Measurements from ENCODE around the gene WDFY4.

WDFY4 gene

DNA sequence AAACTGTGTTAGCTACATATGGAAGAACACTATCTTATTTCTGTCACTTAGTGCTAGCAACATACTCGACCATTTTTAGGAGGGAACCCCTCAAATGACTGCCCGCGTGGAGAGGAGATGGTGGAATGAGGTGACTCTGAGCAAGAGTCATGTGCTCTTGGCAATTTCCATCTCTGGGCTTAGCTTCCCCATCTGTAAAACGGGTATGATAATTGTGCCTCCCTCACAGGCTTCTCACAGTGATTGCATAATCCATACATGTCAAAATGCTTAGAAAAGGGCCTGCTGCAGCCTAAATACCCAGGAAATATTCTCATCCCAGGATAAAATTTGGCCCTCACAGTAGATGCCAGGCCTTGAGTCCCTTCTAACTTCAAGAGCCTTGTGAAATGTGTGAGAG lies 86.6 kb downstream of the WDFY4 start:
- DNase-seq (ENCODE audit: low read depth): no peak

DNA sequence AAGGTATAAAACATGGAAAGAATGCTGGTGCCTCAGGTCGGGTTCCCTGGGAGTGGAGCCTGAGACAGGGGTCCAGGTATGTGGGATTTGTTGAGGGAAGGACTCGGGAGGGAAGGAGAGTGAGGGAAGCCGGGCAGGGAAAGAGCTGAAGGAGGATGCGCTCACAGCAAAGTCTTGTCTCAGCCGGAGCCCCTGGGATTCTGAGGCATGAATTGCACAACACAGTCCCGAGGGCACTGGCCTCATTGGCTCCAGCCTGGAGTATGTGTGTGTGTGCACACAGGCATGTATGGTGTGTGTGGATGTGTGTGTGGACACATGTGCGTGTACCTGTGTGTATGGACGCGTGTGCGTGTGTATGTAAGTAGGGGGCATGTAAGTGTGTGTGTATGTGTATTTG lies 87.4 kb downstream of the WDFY4 start:
- no peak for DNase-seq (ENCODE audit: low read depth)

DNA sequence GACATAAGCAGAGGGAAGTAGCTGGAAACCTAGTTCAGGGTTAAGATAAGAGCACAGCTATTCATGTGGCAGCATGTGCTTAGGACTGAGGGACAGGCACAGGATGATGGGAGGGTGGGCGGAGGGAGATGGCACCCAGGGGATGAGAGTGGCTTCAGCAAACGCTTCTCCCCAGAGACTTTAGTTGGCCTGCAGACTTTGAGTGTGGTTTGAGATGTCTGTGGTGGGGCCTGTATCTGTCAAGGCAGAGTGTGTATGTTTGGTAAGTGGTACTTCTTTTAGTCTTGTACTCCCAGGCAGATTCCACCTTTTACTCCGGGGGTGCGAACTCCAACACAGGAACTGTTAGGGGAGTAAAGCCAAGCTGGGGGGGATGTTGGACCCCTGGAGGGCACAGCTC lies 88.9 kb downstream of the WDFY4 start:
- no peak for DNase-seq (ENCODE audit: low read depth)

DNA sequence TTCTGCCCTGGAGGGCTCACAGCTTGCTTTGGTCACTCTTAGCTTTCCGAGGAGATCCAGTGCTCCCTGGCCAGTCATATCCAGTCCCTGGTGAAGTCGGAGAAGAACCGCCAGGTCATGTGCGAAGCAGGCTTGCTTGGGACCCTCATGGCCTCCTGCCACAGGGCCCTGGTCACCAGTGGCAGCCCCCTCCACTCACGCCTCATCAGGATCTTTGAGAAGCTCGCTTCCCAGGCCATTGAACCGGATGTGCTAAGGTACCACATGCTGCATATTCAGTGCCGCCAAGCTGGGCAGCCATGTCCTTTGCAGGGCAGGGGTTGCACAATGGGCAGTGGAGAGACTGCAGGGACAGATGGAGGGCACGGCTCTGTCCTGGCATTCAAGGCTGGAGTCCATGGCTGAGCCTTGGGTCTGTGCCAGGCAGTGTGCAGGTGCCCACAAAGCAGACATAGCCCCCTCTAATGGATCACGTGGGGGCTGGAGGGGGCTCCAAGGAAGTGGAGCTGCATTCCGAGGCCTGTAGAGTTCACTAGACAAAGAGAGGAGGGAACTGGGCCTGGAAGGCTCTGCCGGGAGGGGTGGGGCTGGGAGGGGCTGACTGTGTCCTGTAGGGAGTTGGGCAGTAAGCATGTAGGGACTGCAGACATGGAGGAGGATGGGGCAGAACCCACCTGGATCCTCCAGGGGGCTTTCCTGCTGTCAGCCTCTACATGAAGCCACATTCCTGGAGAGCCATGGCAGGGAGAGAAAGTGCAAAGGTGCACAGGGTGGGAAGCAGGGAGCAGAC lies 89.9 kb downstream of the WDFY4 start:
- no peak for DNase-seq (ENCODE audit: low read depth)

DNA sequence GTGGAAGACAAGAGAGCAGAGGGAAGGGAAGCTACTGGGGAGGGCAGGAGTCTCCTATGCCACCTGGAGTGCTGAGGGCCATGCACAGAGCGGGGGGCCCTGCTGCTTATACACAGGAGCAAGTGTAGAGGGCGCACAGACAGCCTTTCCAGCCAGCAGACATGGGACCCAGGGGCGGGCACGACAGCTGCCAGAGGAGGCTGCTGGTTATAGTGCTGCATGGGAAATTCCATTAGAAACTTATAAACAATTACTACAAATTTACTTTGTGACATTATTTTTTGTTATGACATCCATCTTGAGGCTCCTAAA lies 90.5 kb downstream of the WDFY4 start:
- no peak for DNase-seq (ENCODE audit: low read depth)

DNA sequence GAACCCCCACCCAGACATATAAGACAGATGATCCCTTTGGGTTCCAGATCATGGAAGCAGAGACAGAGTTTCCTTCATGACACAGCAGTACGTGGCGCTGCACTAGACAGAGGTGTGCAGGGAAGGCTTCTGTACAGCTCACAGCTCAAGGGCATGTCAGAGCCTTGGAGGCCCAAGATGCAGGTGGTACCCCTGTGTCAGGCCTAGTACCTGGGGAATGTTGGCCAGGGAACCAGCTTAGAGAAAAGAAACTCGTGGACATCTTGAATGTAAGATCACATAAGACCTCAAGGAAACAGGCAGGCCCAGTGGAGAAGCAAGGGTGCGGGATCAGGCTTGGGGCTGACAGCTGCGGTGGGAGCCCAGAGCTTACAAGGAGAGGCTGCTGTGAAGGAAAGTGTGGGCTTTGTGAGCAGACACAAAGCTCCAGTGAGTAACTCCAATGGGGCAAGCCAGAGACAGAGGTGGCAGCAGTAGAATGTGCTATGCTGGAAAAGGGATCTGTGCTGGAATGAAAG lies 91.4 kb downstream of the WDFY4 start:
- no peak for DNase-seq (ENCODE audit: low read depth)

DNA sequence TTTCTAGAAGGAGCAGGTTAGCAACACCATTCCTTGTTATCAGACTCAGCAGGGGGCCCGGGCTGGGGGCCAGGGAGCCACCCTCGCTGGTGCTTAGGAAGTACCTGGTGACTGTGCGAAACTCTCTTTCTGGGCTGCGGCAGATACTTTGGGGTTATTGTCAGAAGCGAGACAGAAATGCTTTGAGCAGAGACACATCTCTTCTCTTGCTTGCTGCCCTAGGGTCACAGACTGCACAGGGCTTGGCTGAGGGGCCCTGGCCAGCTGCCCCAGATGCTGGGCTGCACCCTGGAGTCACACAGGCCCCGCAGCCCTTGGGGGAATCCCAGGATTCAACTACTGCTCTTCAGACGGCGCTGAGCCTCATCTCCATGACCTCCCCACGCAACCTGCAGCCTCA lies 91.9 kb downstream of the WDFY4 start:
- no peak for DNase-seq (ENCODE audit: low read depth)

DNA sequence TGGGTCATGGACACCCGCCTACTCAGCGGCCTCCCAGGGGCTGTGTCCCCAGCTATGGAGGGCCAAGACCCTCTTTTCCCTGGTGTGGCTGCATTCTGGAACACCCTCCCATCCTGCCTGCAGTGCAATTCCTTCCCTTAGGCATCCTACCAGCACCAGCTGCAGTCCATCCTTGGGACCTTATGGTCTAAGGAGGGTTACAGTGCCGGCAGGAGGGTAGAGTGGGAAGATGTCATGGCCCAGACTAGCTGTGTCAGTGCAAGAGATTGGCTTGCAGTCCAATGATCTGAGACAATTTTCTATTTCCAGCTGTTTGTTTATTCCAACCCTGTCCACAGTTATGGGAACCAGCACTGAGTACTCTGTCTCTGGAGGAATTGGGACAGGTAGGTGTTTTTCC lies 92.4 kb downstream of the WDFY4 start:
- DNase-seq (ENCODE audit: low read depth): no peak

DNA sequence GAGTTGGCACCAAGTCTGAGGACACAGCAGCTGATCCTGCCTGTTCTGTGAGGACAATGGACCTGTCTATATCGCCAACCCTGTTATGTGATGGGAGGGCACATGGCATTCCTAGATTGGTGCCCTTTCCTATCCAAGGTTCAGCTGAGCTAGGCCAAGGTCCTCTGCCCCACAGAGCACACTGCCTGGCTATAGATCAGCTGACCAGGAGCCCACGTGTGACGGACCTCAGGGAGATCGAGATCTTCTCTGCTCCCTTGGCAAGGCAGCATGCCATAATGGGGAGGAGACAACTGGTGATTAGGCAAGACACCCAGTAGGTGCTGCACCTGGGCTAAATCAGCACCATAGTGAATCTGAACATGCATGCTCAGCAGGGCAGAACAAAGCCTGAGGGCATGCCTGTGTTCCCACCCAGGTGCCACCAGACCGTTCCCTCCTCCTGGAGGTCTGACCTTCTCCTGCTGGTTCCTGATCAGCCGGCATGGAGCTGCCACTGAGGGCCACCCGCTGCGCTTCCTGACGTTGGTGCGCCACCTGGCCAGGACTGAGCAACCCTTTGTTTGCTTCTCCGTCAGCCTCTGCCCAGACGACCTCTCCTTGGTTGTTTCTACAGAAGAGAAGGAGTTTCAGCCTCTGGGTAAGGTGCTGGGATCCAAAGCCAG lies 93.7 kb downstream of the WDFY4 start:
- DNase-seq (ENCODE audit: low read depth): no peak

DNA sequence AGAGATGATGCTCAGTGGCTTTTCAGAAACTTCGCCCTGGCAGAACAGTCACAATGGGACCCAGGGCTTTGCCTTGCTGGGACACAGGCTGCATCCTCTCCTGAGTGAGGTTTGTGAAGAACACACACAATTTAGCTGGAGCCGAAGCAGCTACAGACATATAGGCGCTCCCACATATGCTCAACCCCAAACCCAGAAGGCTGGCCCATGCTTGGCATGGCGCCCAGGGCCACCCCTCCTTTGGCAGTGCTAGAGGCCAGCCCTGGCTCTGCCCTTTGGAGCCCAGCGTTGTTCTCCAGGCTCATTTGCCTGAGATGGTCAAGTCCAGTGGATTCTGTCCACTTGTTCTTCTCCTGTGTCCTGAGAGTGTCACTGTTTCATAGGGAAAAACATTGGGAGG lies 94.4 kb downstream of the WDFY4 start:
- no peak for DNase-seq (ENCODE audit: low read depth)

DNA sequence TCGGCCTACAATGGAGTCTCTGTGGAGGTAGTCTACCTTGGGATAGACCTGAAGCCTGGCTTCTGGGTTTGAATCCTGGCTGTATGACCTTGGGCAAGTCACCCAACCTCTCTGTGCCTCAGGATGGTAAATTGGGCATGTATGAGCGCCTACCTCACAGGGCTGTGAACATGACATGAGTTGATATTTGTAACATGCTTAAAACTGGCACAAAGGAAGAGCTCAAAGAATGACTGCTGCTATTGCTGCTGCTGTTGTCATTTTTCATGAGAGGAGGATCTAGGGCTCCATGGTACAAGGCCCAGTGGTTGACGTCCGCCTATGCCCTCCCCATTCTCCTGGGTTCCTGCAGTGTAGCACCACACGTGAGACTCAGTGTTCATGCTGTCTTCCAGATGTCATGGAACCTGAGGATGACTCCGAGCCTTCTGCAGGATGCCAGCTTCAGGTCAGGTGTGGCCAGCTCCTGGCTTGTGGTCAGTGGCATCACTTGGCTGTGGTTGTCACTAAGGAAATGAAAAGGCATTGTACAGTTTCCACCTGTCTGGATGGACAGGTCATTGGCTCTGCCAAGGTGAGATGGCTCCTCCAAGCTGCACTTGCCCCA lies 95.0 kb downstream of the WDFY4 start:
- DNase-seq (ENCODE audit: low read depth): no peak

DNA sequence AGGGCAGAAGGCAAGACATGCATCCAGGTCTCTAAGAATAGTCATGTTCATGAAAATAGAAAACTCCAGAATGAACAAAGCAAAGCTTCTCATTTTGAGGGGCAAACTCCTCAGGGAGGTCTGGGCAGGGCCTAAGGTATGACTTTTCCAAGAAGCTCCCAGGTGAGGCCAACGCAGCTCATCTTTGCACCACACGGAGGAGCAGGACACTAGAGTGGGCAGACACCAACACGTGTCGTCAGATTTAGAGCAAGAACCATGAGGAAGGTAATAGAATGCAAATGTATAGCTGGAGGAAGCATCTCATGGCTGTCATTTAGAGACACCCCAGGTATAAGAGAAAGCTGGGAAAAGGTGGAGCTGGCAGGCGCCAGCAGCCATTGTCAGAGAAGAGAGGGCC lies 95.7 kb downstream of the WDFY4 start:
- no peak for DNase-seq (ENCODE audit: low read depth)

DNA sequence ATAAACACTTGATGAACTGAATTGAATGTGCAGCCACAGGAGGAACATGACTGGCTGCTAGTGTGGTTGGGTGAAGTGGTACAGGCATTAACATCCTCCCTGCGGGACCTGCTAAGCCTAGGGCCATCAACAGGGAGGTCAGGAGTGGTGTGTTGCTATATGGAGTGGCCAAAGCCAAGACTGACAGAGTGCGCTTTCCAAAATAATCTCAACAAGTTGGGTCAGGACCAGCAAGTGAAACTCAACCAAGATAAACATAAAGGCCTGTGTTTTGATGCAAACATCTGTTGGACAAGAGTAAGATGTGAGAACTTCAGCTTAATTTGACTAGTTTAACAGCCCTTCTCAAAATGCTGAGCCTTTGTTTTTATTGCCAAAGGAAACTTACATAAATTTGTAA lies 97.7 kb downstream of the WDFY4 start:
- DNase-seq (ENCODE audit: low read depth): no peak

DNA sequence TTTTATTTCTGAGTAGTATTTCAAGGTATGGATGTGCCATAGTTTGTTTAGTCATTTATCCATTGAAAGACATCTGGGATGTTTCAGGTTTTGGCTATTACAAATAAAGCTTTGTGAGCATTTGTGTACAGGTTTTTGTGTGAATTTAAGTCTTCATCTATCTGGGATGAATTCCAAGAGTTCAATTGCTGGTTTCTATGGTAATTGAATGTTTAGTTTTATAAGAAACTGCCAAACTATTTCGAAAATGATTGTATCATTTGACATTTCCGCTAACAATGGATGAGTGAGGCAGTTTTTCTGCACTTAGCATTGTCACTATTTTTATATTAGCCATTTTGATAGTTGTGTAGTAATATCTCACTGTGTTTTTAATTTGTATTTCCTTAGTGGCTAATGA lies 99.4 kb downstream of the WDFY4 start:
- DNase-seq (ENCODE audit: low read depth): no peak

DNA sequence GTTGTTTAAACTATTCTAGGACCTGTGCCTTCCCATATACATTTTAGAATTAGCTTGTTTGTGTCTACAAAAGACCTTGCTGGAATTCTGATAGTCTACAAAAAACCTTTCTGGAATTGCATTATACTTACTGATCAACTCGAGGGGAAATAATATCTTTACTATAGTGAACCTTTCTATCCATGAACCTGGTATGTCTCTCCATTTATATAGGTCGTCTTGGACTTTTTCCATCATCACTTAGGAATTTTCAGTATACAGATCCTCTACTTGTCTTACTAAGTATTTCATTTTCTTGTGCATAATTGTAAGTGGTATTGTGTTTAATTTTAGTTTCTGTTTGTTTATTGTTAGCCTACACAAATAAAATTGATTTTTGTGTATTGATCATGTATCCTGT lies 101.1 kb downstream of the WDFY4 start:
- DNase-seq (ENCODE audit: low read depth): no peak

DNA sequence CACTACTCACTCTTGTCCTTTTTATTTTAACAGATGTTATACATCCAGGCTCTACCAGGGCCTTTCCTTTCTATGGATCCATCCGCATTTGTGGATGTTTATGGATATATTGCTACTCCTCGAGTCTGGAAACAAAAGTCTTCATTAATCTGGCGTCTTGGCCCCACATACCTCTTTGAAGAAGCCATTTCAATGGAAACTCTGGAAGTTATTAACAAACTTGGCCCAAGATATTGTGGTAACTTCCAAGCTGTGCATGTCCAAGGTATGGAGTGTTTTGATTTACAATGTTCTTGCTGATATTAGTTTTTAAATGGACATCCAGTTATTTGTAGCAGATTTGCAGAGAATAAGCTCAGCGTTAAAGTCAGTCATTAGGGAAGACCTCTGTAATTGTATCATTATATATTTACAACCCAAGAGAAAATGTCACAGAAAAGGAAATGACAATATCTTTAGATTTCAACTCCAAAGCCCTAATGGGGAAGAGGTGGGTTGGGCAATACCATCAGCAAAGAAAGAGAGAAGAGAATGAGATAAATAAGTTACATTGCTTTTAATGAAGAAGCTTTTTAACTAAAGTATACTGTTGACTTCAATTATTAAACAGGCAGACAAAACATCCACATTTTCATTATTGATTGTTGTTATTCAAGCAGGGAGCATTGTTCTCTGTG lies 102.1 kb downstream of the WDFY4 start:
- DNase-seq (ENCODE audit: low read depth): no peak

DNA sequence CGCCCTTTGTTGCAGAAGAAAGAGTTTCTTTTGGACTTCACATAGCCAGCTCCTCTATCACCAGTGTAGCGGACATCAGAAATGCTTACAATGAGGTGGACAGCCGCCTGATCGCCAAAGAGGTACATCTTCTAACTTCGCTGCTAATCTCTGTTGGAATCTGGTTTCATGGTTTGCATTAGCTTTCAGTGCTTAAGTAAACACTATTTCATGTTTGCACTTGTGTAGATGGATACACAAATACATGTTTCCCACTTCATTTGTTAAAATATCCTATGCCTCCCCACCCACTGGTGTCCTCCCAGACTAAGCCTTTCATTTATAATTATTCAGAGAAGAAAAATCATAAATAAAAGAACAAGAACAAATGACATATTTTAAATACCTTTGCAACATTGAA lies 103.9 kb downstream of the WDFY4 start:
- DNase-seq (ENCODE audit: low read depth): no peak

DNA sequence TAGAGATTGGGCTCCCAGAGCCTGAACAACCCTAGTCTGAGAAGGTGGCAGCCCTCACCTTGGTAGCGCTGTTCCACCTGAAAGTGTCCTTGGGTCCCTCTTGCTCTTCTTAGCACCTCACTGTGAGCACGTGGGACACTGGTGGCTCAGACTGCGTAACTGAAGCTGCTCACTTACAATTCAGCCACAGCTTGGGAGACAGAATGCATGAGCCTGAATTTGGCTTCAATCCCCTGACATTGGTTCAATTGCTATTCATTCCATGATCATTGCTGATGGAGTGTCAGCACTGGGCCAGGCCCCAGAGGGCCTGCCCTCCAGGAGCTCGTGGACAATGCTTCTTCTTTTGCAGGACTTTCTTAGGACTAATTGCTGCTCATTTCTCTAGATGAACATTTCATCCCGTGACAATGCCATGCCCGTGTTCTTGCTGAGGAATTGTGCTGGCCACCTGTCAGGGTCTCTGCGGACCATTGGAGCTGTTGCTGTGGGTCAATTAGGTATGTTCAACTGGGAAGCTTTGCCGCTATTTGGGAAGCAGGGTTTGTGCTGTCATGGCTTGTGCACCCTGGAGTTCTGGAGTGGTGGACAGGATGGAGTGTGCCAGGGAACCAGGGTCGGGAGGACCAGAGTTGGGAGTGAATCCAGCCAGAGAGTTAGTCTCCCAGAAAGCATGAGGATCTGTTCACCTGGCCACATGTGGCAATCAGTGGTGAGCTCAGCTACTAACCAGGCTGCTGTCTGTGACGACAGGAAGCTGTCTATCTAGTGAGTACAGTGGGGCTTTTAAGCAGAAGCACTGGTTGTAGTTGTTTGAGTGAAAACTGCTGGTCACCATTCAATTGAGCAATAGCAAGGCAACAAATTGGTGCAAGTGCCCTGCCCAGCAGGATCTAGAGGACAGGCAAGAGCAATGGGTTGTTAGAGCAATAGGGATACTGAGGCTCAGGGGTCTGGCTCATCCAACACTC lies 105.1 kb downstream of the WDFY4 start:
- no peak for DNase-seq (ENCODE audit: low read depth)

DNA sequence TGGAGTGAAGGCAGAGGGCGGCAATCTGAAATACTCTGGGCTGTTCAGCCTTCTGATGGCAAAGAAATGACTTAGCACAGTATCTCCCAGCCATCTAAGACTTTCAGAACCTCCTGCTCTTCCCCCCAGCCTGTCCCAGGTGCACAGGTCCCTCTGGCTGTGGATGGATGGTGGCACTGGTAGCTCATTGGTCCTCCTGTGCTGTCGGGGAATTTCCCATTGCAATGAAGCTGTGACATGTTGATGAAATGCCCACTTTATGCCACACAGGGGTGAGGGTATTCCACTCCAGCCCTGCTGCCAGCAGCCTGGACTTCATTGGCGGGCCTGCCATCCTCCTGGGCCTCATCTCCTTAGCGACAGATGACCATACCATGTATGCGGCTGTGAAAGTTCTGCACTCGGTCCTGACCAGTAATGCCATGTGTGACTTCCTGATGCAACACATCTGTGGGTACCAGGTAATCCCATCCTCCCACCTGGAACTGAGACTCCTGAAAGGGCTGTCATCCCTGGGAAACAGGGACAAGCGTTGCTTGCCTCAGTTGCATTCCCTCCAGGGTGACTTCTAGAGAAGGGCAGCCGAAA lies 105.9 kb downstream of the WDFY4 start:
- DNase-seq (ENCODE audit: low read depth): no peak

DNA sequence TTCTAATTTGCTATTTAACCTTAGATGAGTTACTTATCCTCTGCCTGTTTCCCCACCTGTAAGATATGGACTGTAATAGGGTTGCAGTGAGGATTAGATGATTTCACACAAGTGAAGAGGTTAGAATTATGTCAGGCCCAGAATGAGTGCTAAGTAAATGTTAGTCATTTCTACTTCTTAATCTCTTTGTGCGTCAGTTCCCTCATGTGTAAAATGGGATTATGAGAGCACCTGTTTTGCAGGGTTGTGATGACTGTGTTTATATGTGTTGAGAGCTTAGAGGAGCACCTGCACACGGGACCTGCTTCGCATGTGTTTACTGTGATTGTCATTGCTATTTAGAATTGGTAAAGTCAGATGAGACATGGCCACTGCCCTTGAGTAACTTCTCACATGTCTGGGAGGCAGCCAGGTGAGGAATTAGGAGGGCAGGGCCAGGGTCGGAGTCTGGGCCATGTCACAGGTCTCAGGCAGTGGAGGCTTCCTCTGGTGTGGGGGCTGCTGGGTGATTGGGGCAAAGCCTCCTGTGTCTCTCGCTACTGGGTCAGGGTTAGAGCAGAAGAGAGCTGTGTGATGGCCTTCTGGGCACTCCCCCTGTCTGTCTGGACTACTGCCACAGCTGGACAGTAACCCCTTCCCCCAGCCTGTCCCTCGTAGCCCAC lies 106.7 kb downstream of the WDFY4 start:
- DNase-seq (ENCODE audit: low read depth): no peak

DNA sequence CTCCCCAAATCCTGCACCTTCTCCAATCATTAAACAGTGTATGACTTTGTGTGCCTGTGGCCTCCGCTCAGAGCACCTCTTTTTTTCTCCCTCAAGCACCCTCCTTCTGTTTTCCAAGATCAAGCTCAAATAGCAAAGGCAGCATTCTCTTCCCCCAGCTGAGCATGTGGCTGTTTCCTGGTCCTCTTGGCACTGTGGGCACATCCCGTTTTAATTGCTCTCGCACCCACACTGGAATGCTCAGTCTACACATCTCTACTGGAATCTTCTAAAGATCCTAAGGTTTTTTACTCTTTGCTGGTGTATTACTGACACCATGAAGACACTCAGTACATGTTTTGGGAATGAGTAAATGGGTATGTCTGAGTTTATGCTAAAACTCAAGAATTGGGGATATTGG lies 107.4 kb downstream of the WDFY4 start:
- no peak for DNase-seq (ENCODE audit: low read depth)
